Endothelial cell of umbilical vein (primary cell): Measurements from ENCODE around the gene SGCD. TPM values are rescaled to one million over a fixed set of nuclear protein-coding genes. Genes with fewer than 3 reads are reported as not detected.

ENCODE experiments used
- BruUV-seq: library from RNA; stranded (reverse); fragments of 400-500 nt; replicated peaks from 2 replicates; lab custom pipeline; 2021; lab: Mats Ljungman, UMichigan
- CTCF ChIA-PET: fragments of 300-600, 350-600 bp; sonication (Branson Sonifier 250); formaldehyde crosslinking; loops from one replicate; lab custom pipeline; 2021; ENCODE audit warnings: antibody characterized with exemption, inconsistent platforms; lab: Charles Lee
- POLR2A ChIA-PET: fragments of 300-600, 350-600 bp; sonication (Branson Sonifier 250); formaldehyde crosslinking; loops from one replicate; lab custom pipeline; 2021; ENCODE audit warnings: antibody characterized with exemption, inconsistent platforms; lab: Charles Lee
- DNase-seq: peaks from one replicate; pipeline ENCODE4 v3.0.0-alpha.2; 2011; ENCODE audit warnings: low read depth, low spot score
- FAIRE-seq: peaks from 2 replicates; lab custom pipeline; 2011; peaks lifted over from hg19 to GRCh38; lab: Jason Lieb, UNC
- H2AFZ ChIP-seq: 2 replicates; pipeline ENCODE4 v1.6.0; 2012; ENCODE audit warnings: low read depth, low read length, control low read depth, inconsistent platforms
- H3K27ac ChIP-seq: 2 replicates; pipeline ENCODE4 v1.5.1; 2011; ENCODE audit warnings: low read depth, mild to moderate bottlenecking, control low read depth, low read length, moderate library complexity; ENCODE audit not compliant: insufficient read depth
- H3K27me3 ChIP-seq, 2 experiments: 2 replicates each; pipeline versions ENCODE4 v1.6.0 to v1.6.1; 2011; ENCODE audit warnings: low read length in 2 of 2, mixed read lengths in 1 of 2; ENCODE audit not compliant: control insufficient read depth in 2 of 2, insufficient read depth in 2 of 2
- H3K36me3 ChIP-seq, 2 experiments: 2 replicates in 1 of 2; 3 replicates in 1 of 2; pipeline ENCODE4 v1.5.1; 2011; ENCODE audit warnings: low read length in 2 of 2, mild to moderate bottlenecking in 1 of 2, moderate library complexity in 1 of 2; ENCODE audit not compliant: control insufficient read depth in 2 of 2, insufficient read depth in 2 of 2; ENCODE audit errors: extremely low read depth in 1 of 2
- H3K4me1 ChIP-seq: 3 replicates; pipeline ENCODE4 v1.5.1; 2011; ENCODE audit warnings: mild to moderate bottlenecking, low read length; ENCODE audit not compliant: control insufficient read depth, insufficient read depth; ENCODE audit errors: extremely low read depth
- H3K4me2 ChIP-seq: 2 replicates; pipeline ENCODE4 v1.6.1; 2011; ENCODE audit warnings: low read length, control low read depth, mixed read lengths; ENCODE audit not compliant: insufficient read depth
- H3K4me3 ChIP-seq, 3 experiments: fragments of 200-600 bp in 1 of 3; sonication (generic), shearing (Covaris generic) in 1 of 3; replicated peaks in 1 of 3; 2 replicates each; pipeline ENCODE4 v1.5.1; 2011 to 2016; ENCODE audit warnings: control low read depth in 3 of 3, low read length in 3 of 3, mild to moderate bottlenecking in 2 of 3, inconsistent platforms in 1 of 3, low read depth in 1 of 3, moderate library complexity in 1 of 3; ENCODE audit not compliant: insufficient read depth in 1 of 3
- H3K79me2 ChIP-seq: 2 replicates; pipeline ENCODE4 v1.6.0; 2012; ENCODE audit warnings: low read length, inconsistent platforms; ENCODE audit not compliant: control insufficient read depth, insufficient read depth
- H3K9ac ChIP-seq: replicated peaks from 2 replicates; pipeline ENCODE3; 2011; ENCODE audit warnings: low read length, control low read depth; ENCODE audit not compliant: insufficient read depth; ENCODE audit errors: extremely low read depth
- H3K9me1 ChIP-seq: replicated peaks from 3 replicates; pipeline ENCODE4 v1.6.0; 2011; ENCODE audit warnings: mild to moderate bottlenecking, low read length; ENCODE audit not compliant: control insufficient read depth, insufficient read depth; ENCODE audit errors: extremely low read depth
- H3K9me3 ChIP-seq: replicated peaks from 2 replicates; pipeline ENCODE4 v1.5.1; 2012; ENCODE audit warnings: low read length, inconsistent platforms; ENCODE audit not compliant: control insufficient read depth, insufficient read depth
- H4K20me1 ChIP-seq: replicated peaks from 2 replicates; pipeline ENCODE3; 2011; ENCODE audit warnings: mild to moderate bottlenecking, low read length; ENCODE audit not compliant: control insufficient read depth, insufficient read depth; ENCODE audit errors: extremely low read depth
- EZH2 ChIP-seq: IDR thresholded peaks from 2 replicates; pipeline ENCODE4 v1.6.1; 2012; ENCODE audit warnings: borderline replicate concordance, low read depth, mild to moderate bottlenecking, moderate library complexity, low read length, inconsistent platforms; ENCODE audit not compliant: severe bottlenecking
- FOS ChIP-seq: IDR thresholded peaks from 2 replicates; pipeline ENCODE4 v1.6.1; 2011; ENCODE audit warnings: mild to moderate bottlenecking, low read length, moderate library complexity, borderline replicate concordance; ENCODE audit not compliant: insufficient read depth
- GATA2 ChIP-seq: IDR thresholded peaks from 2 replicates; pipeline ENCODE4 v1.7.0; 2011; ENCODE audit warnings: low read depth, mild to moderate bottlenecking, moderate library complexity, mixed read lengths, low read length; ENCODE audit not compliant: insufficient read length, insufficient read depth
- JUN ChIP-seq: IDR thresholded peaks from 2 replicates; pipeline ENCODE4 v1.6.1; 2011; ENCODE audit warnings: borderline replicate concordance, low read depth; ENCODE audit not compliant: insufficient read length, insufficient read depth
- MYC ChIP-seq: IDR thresholded peaks from one replicate; pipeline ENCODE4 v1.6.1; 2011; ENCODE audit warnings: mild to moderate bottlenecking, low read depth, low read length
- POLR2A ChIP-seq: IDR thresholded peaks from 2 replicates; pipeline ENCODE4 v1.6.1; 2012; ENCODE audit warnings: low read depth, mild to moderate bottlenecking, control low read depth, low read length
- POLR2AphosphoS5 ChIP-seq: IDR thresholded peaks from 2 replicates; pipeline ENCODE4 v1.6.1; 2012; ENCODE audit warnings: low read depth, mild to moderate bottlenecking, control low read depth, low read length, moderate library complexity; ENCODE audit not compliant: insufficient read depth
- dilution Hi-C: fragments of 300-500 bp; cut with MboI; formaldehyde crosslinking; loops from one replicate; pipeline ENCODE4 v1.15.0; 2019; ENCODE audit warnings: low sequenced_read_pairs; ENCODE audit not compliant: extremely low pct_ligation_motif_present
- intact Hi-C: fragments of 100-400 bp; cut with micrococcal nuclease; formaldehyde crosslinking; loops from one replicate; pipeline ENCODE4 v1.10.0; 2022
- polyA plus RNA-seq, 4 experiments: library from polyadenylated mRNA; depleted of rRNA in 3 of 4; stranded (reverse) in 3 of 4; unstranded in 1 of 4; fragments of >200 nt; gene quantifications; 2 replicates each; pipeline versions ENCODE4 v1.2.1 to v1.2.3, GENCODE V29; 2011 to 2012; ENCODE audit warnings: missing spikeins in 1 of 4
- total RNA-seq: library from RNA; stranded (reverse); gene quantifications from 2 replicates; pipeline ENCODE4 v1.2.3, GENCODE V29; 2021
- TF ChIP-seq, protein P1 (sequence below): IDR thresholded peaks from 2 replicates; pipeline ENCODE4 v1.6.1; 2011; ENCODE audit not compliant: insufficient read depth, insufficient read length
- TF ChIP-seq, protein P2 (sequence below), 2 donors: IDR thresholded peaks; 1 replicate in 1 of 2; 2 replicates in 1 of 2; pipeline ENCODE4 v1.5.1; 2011; ENCODE audit warnings: low read length in 2 of 2, mild to moderate bottlenecking in 2 of 2, moderate library complexity in 2 of 2, control low read depth in 1 of 2, inconsistent platforms in 1 of 2, low read depth in 1 of 2; ENCODE audit not compliant: insufficient read depth in 1 of 2; ENCODE audit errors: extremely low read depth in 1 of 2

Gene SGCD
- total and polyA plus RNA-seq, 2 donors (not counting 3 experiments of a cell fraction or from before 2014, with no cell fraction given): not detected

DNA sequence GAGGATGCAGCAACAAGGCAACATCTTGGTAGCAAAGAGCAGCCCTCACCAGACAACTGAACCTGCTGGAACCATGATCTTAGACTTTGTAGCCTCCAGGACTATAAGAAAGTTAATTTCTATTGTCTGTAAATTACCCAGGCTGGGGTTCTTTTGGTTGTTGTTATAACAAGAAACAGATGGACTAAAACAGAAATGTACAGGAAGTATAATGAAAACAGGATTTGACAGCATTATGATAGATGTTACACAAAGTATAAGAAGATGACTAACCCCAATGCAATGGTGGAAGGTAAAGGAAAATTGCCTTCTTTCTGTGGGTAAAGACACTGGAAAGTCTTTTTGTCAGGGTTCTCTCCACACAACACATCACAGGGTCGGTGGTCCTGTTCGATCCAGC lies 204.2 kb downstream of the SGCD start:
- Histone ChIP-seq H3K27me3 (no peaks in the 10 kb centered on the region), H2AFZ (no peak overlapping the region), H3K9me3 (peaks cover 3% of the 10 kb centered on the region), H3K36me3 (no peaks in the 10 kb centered on the region), H3K79me2 (no peaks in the 10 kb centered on the region), H3K4me2 (no peak overlapping the region), H3K4me3 (no peak overlapping the region), H3K4me1 (no peaks in the 10 kb centered on the region), H4K20me1 (no peaks in the 10 kb centered on the region), H3K27ac (no peak overlapping the region), H3K9me1 (no peaks in the 10 kb centered on the region), H3K9ac (no peak overlapping the region)
- DNase-seq: no peak
- BruUV-seq: no TSS peak
- CTCF ChIA-PET: no interaction called here
- dilution Hi-C loops: no loop called here
- POLR2A ChIA-PET: no interaction called here
- intact Hi-C loops: no loop called here
- no peak for FAIRE-seq
- TF ChIP-seq EZH2 (no peak), JUN (no peak), POLR2AphosphoS5 (no peak), GATA2 (no peak), POLR2A (no peak), MYC (no peak), FOS (no peak)
- TF ChIP-seq, protein P1, sequence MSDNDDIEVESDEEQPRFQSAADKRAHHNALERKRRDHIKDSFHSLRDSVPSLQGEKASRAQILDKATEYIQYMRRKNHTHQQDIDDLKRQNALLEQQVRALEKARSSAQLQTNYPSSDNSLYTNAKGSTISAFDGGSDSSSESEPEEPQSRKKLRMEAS: no peak
- TF ChIP-seq, protein P2, sequence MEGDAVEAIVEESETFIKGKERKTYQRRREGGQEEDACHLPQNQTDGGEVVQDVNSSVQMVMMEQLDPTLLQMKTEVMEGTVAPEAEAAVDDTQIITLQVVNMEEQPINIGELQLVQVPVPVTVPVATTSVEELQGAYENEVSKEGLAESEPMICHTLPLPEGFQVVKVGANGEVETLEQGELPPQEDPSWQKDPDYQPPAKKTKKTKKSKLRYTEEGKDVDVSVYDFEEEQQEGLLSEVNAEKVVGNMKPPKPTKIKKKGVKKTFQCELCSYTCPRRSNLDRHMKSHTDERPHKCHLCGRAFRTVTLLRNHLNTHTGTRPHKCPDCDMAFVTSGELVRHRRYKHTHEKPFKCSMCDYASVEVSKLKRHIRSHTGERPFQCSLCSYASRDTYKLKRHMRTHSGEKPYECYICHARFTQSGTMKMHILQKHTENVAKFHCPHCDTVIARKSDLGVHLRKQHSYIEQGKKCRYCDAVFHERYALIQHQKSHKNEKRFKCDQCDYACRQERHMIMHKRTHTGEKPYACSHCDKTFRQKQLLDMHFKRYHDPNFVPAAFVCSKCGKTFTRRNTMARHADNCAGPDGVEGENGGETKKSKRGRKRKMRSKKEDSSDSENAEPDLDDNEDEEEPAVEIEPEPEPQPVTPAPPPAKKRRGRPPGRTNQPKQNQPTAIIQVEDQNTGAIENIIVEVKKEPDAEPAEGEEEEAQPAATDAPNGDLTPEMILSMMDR (IDR thresholded peaks at IDR 0.05; ENCODE audit: extremely low read depth in 1 of 2, insufficient read depth in 1 of 2, low read depth in 1 of 2, low read length in 2 of 2): no peak
